GM12892 (cell line): ENCODE results near the gene GTF2H3.

Experiments
- POLR2A ChIP-seq: IDR thresholded peaks from 2 replicates; pipeline ENCODE4 v1.6.1; 2011; ENCODE audit warnings: low read depth, low read length, control low read depth
- POLR2AphosphoS5 ChIP-seq: IDR thresholded peaks from 2 replicates; pipeline ENCODE4 v1.6.1; 2011; ENCODE audit warnings: low read depth, low read length, control low read depth
- TAF1 ChIP-seq: IDR thresholded peaks from 2 replicates; pipeline ENCODE4 v1.6.1; 2011; ENCODE audit warnings: low read depth, mild to moderate bottlenecking, control low read depth, low read length, borderline replicate concordance

DNA sequence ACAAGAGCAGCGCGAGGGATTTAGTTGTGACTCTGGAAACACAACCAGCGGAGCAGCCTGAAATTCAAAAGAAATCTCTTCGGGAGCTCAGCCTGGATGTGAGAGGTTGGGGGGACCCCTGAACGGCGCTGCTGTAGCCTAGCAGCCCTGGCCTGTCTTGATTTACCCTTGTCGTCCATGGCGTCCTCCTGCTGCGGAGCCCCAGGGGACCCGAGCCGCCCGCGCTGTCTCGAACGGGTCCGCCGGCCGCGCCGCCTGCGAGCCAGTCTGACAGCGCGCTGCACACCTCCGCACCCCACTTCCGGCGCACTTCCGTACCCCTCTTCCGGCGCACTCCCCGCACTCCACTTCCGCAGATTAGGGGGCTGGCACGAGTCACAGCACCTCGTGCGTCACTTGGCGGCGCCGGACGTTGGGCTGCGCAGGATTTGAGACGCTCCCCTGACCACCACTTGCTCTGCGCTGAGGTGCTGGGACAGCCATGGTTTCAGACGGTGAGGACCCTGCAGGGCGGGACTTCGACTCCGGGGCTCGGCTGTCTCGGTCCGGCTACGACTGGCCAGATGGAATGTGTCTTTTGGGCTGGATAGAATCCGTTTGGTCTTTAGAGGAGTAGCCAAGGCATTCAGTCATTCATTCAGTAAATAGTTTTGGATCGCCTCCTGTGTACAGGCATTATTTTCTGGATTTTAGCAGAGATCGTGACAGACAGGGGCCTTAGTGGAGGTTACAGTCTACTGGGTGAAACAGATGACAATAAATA lies at the start of gene GTF2H3, which contains the start of gene EIF2B1:
- TF ChIP-seq POLR2A: peak; percentile 99
- TF ChIP-seq TAF1: peak; percentile 94
- peak; percentile 99 for TF ChIP-seq POLR2AphosphoS5
